K562 (cell line): ENCODE data around the gene PITPNM1. TPM values are rescaled to one million over a fixed set of nuclear protein-coding genes. Genes with fewer than 3 reads are reported as not detected.

Source experiments
- ATF1 ChIP-seq, 2 experiments: fragments of 450-650 bp in 1 of 2; IDR thresholded peaks; 2 replicates each; pipeline ENCODE4 v1.6.1; 2016; ENCODE audit warnings: missing compliant biosample characterization in 1 of 2, missing genetic modification characterization in 1 of 2
- KDM4B ChIP-seq, 2 experiments: fragments of 450-650 bp in 1 of 2; sonication (generic) in 1 of 2; IDR thresholded peaks; 2 replicates each; pipeline ENCODE4 v1.6.1; 2016 to 2017; ENCODE audit warnings: borderline replicate concordance in 2 of 2, antibody characterized with exemption in 1 of 2, low read depth in 1 of 2, mild to moderate bottlenecking in 1 of 2
- MITF ChIP-seq: IDR thresholded peaks from 2 replicates; pipeline ENCODE4 v1.6.1; 2014; ENCODE audit warnings: antibody characterized with exemption
- RFX7 ChIP-seq: fragments of 250-450 bp; sonication (Bioruptor Pico); IDR thresholded peaks from 2 replicates; pipeline ENCODE4 v1.5.1; 2021; ENCODE audit warnings: mild to moderate bottlenecking
- TAF15 ChIP-seq: fragments of 200-400 bp; formaldehyde crosslinking; IDR thresholded peaks from 2 replicates; pipeline ENCODE4 v1.6.1; 2017; ENCODE audit warnings: mild to moderate bottlenecking, low read depth, low read length, moderate library complexity
- ZBTB1 ChIP-seq: sonication (generic); formaldehyde crosslinking; IDR thresholded peaks from 2 replicates; pipeline ENCODE4 v1.8.1; 2023; ENCODE audit warnings: missing genetic modification reagents, low read depth, mild to moderate bottlenecking, borderline replicate concordance
- ZNF436 ChIP-seq: fragments of 250-450, 450-650 bp; sonication (Bioruptor Pico); formaldehyde crosslinking; IDR thresholded peaks from 2 replicates; pipeline ENCODE4 v1.7.0; 2020; ENCODE audit warnings: mild to moderate bottlenecking
- ZNF586 ChIP-seq: fragments of 450-650 bp; formaldehyde crosslinking; conservative IDR thresholded peaks from 2 replicates; pipeline ENCODE4 v1.4.0; 2020; ENCODE audit warnings: mild to moderate bottlenecking, moderate library complexity
- ZNF79 ChIP-seq: fragments of 250-450 bp; sonication (Bioruptor Pico); IDR thresholded peaks from 2 replicates; pipeline ENCODE4 v1.4.0; 2020; ENCODE audit warnings: low read depth, mild to moderate bottlenecking, moderate library complexity
- polyA plus RNA-seq, 8 experiments: library from polyadenylated mRNA; depleted of rRNA in 4 of 8; stranded (reverse) in 5 of 8; unstranded in 3 of 8; fragments of >200 nt; fragmentation: Nextera tagmentation in 2 of 8; fragmentation: Illumina TruSeq in 1 of 8; extraction: Ambion mirVana in 2 of 8; extraction: Trizol in 1 of 8; gene quantifications; 2 replicates each; pipeline versions ENCODE4 v1.2.1 to v1.2.3, GENCODE V29; 2011 to 2014; ENCODE audit warnings: inconsistent platforms in 1 of 8, missing spikeins in 1 of 8
- total RNA-seq, 7 experiments: library from RNA; depleted of rRNA in 6 of 7; stranded (reverse); fragments of >200 nt in 6 of 7; fragmentation: Illumina TruSeq in 2 of 7; extraction: Trizol in 2 of 7; gene quantifications; 2 replicates each; pipeline versions ENCODE4 v1.2.1 to v1.2.3, GENCODE V29; 2011 to 2021; ENCODE audit warnings: low replicate concordance in 1 of 7
- TF ChIP-seq, protein P1 (sequence below), 2 experiments: fragments of 150-350 bp in 1 of 2; IDR thresholded peaks; 2 replicates each; pipeline ENCODE4 v1.6.1; 2012 to 2016; ENCODE audit warnings: low read depth in 2 of 2, low read length in 2 of 2, mild to moderate bottlenecking in 1 of 2, moderate library complexity in 1 of 2
- TF ChIP-seq, protein P2 (sequence below): sonication (generic); formaldehyde crosslinking; IDR thresholded peaks from 2 replicates; pipeline ENCODE4 v1.8.1; 2022; ENCODE audit warnings: missing genetic modification reagents
- TF ChIP-seq, protein P3 (sequence below): sonication (generic); formaldehyde crosslinking; IDR thresholded peaks from 2 replicates; pipeline ENCODE4 v1.8.1; 2023; ENCODE audit warnings: mild to moderate bottlenecking, missing genetic modification reagents
- TF ChIP-seq, protein P4 (sequence below): fragments of 250-450 bp; sonication (Bioruptor Pico); IDR thresholded peaks from 2 replicates; pipeline ENCODE4 v1.4.0; 2020

Gene PITPNM1
- total and polyA plus RNA-seq, 9 of the 15 experiments (the other 6 are each of a cell fraction or from before 2014, with no cell fraction given): 0.11 to 53.7 (median 16.0) TPM

DNA sequence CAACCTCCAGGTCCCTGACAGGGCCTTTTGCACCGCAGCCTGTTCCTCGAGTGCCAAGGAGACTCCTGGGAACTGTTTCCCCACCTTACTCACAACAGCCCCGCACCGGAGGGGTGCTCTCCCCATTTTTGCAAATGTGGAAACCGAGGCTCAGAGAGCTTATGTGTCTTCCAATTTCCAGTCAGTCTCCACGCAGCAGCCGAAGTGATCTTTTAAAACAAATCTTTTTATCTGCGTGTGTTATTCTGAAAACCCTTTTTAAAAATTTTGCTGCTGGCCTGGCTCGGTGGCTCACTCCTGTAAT, 35.7 kb downstream of the PITPNM1 start (continued):
- TF ChIP-seq, protein P1, sequence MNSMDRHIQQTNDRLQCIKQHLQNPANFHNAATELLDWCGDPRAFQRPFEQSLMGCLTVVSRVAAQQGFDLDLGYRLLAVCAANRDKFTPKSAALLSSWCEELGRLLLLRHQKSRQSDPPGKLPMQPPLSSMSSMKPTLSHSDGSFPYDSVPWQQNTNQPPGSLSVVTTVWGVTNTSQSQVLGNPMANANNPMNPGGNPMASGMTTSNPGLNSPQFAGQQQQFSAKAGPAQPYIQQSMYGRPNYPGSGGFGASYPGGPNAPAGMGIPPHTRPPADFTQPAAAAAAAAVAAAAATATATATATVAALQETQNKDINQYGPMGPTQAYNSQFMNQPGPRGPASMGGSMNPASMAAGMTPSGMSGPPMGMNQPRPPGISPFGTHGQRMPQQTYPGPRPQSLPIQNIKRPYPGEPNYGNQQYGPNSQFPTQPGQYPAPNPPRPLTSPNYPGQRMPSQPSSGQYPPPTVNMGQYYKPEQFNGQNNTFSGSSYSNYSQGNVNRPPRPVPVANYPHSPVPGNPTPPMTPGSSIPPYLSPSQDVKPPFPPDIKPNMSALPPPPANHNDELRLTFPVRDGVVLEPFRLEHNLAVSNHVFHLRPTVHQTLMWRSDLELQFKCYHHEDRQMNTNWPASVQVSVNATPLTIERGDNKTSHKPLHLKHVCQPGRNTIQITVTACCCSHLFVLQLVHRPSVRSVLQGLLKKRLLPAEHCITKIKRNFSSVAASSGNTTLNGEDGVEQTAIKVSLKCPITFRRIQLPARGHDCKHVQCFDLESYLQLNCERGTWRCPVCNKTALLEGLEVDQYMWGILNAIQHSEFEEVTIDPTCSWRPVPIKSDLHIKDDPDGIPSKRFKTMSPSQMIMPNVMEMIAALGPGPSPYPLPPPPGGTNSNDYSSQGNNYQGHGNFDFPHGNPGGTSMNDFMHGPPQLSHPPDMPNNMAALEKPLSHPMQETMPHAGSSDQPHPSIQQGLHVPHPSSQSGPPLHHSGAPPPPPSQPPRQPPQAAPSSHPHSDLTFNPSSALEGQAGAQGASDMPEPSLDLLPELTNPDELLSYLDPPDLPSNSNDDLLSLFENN (IDR thresholded peaks at IDR 0.05; ENCODE audit: low read depth in 2 of 2, low read length in 2 of 2): no peak
- TF ChIP-seq ZNF586 (CRISPR knock-in tag): no peak
- no peak for TF ChIP-seq ATF1 (CRISPR knock-in tag; IDR thresholded peaks at IDR 0.05)
- TF ChIP-seq ATF1 (tag; IDR thresholded peaks at IDR 0.05): peak; percentile 60
- no peak for TF ChIP-seq ZNF436 (CRISPR knock-in tag)
- TF ChIP-seq KDM4B (IDR thresholded peaks at IDR 0.05; ENCODE audit: borderline replicate concordance in 2 of 2, low read depth in 1 of 2): no peak
- TF ChIP-seq, protein P2, sequence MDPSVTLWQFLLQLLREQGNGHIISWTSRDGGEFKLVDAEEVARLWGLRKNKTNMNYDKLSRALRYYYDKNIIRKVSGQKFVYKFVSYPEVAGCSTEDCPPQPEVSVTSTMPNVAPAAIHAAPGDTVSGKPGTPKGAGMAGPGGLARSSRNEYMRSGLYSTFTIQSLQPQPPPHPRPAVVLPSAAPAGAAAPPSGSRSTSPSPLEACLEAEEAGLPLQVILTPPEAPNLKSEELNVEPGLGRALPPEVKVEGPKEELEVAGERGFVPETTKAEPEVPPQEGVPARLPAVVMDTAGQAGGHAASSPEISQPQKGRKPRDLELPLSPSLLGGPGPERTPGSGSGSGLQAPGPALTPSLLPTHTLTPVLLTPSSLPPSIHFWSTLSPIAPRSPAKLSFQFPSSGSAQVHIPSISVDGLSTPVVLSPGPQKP: no peak
- no peak for TF ChIP-seq TAF15
- TF ChIP-seq, protein P3, sequence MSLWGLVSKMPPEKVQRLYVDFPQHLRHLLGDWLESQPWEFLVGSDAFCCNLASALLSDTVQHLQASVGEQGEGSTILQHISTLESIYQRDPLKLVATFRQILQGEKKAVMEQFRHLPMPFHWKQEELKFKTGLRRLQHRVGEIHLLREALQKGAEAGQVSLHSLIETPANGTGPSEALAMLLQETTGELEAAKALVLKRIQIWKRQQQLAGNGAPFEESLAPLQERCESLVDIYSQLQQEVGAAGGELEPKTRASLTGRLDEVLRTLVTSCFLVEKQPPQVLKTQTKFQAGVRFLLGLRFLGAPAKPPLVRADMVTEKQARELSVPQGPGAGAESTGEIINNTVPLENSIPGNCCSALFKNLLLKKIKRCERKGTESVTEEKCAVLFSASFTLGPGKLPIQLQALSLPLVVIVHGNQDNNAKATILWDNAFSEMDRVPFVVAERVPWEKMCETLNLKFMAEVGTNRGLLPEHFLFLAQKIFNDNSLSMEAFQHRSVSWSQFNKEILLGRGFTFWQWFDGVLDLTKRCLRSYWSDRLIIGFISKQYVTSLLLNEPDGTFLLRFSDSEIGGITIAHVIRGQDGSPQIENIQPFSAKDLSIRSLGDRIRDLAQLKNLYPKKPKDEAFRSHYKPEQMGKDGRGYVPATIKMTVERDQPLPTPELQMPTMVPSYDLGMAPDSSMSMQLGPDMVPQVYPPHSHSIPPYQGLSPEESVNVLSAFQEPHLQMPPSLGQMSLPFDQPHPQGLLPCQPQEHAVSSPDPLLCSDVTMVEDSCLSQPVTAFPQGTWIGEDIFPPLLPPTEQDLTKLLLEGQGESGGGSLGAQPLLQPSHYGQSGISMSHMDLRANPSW (CRISPR knock-in tag): no peak
- TF ChIP-seq ZBTB1 (CRISPR knock-in tag): no peak
- no peak for TF ChIP-seq ZNF79 (CRISPR knock-in tag)
- TF ChIP-seq, protein P4, sequence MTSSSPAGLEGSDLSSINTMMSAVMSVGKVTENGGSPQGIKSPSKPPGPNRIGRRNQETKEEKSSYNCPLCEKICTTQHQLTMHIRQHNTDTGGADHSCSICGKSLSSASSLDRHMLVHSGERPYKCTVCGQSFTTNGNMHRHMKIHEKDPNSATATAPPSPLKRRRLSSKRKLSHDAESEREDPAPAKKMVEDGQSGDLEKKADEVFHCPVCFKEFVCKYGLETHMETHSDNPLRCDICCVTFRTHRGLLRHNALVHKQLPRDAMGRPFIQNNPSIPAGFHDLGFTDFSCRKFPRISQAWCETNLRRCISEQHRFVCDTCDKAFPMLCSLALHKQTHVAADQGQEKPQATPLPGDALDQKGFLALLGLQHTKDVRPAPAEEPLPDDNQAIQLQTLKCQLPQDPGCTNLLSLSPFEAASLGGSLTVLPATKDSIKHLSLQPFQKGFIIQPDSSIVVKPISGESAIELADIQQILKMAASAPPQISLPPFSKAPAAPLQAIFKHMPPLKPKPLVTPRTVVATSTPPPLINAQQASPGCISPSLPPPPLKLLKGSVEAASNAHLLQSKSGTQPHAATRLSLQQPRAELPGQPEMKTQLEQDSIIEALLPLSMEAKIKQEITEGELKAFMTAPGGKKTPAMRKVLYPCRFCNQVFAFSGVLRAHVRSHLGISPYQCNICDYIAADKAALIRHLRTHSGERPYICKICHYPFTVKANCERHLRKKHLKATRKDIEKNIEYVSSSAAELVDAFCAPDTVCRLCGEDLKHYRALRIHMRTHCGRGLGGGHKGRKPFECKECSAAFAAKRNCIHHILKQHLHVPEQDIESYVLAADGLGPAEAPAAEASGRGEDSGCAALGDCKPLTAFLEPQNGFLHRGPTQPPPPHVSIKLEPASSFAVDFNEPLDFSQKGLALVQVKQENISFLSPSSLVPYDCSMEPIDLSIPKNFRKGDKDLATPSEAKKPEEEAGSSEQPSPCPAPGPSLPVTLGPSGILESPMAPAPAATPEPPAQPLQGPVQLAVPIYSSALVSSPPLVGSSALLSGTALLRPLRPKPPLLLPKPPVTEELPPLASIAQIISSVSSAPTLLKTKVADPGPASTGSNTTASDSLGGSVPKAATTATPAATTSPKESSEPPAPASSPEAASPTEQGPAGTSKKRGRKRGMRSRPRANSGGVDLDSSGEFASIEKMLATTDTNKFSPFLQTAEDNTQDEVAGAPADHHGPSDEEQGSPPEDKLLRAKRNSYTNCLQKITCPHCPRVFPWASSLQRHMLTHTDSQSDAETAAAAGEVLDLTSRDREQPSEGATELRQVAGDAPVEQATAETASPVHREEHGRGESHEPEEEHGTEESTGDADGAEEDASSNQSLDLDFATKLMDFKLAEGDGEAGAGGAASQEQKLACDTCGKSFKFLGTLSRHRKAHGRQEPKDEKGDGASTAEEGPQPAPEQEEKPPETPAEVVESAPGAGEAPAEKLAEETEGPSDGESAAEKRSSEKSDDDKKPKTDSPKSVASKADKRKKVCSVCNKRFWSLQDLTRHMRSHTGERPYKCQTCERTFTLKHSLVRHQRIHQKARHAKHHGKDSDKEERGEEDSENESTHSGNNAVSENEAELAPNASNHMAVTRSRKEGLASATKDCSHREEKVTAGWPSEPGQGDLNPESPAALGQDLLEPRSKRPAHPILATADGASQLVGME (CRISPR knock-in tag): no peak
- no peak for TF ChIP-seq RFX7 (CRISPR knock-in tag)
- TF ChIP-seq MITF: no peak
